Measurements from ENCODE around the gene FHAD1. TPM values are rescaled to one million over a fixed set of nuclear protein-coding genes. Genes with fewer than 3 reads are reported as not detected.

The FHAD1 gene
- total RNA-seq, 2 experiments from 2014 or later: not detected

GRCh38 chr1:15417059-15417934 is 170.3 kb downstream of the FHAD1 start:
- Histone ChIP-seq H3K79me2 (ENCODE audit: insufficient read depth, low read depth, low read length) (no peaks in the 10 kb centered on the region), H3K4me1 (ENCODE audit: insufficient read depth, low read length, poor library complexity, severe bottlenecking) (peaks cover 23% of the 10 kb centered on the region), H3K27ac (ENCODE audit: low read depth, low read length, poor library complexity, severe bottlenecking) (peak overlapping the region; percentile 15), H3K9me3 (ENCODE audit: low read length) (no peaks in the 10 kb centered on the region), H3K36me3 (ENCODE audit: insufficient read depth, low read length) (peaks cover 7% of the 10 kb centered on the region; the same call in 1 of the 2 replicates), H4K20me1 (ENCODE audit: insufficient read depth, low read length) (no peaks in the 10 kb centered on the region), H3K4me2 (ENCODE audit: low read length) (peak overlapping the region; percentile 18; the same call in 1 of the 2 replicates), H2AFZ (ENCODE audit: low read length) (no peak overlapping the region), H3K4me3 (ENCODE audit: low read depth, low read length, poor library complexity, severe bottlenecking) (no peak overlapping the region), H3K9me2 (ENCODE audit: insufficient read depth, low read length) (no peaks in the 10 kb centered on the region)
- ChIA-PET POLR2A (interaction anchor here (0.7 kb wide), 2 partner anchors 136 to 1315 kb away, joined by 3 to 4 read pairs; no protein-coding TSS in a partner anchor), CTCF (ENCODE audit: unreplicated experiment) (no interaction called here)
- intact Hi-C loops (cut with micrococcal nuclease; ENCODE audit: unreplicated experiment): no loop called here
- no TSS peak for BruUV-seq (replicated peaks)
- peak; percentile 28 for DNase-seq (ENCODE audit: low spot score)
- TF ChIP-seq EZH2phosphoT487 (IDR thresholded peaks at IDR 0.05; ENCODE audit: borderline replicate concordance, low read depth, low read length): no peak
- TF ChIP-seq, protein P1, sequence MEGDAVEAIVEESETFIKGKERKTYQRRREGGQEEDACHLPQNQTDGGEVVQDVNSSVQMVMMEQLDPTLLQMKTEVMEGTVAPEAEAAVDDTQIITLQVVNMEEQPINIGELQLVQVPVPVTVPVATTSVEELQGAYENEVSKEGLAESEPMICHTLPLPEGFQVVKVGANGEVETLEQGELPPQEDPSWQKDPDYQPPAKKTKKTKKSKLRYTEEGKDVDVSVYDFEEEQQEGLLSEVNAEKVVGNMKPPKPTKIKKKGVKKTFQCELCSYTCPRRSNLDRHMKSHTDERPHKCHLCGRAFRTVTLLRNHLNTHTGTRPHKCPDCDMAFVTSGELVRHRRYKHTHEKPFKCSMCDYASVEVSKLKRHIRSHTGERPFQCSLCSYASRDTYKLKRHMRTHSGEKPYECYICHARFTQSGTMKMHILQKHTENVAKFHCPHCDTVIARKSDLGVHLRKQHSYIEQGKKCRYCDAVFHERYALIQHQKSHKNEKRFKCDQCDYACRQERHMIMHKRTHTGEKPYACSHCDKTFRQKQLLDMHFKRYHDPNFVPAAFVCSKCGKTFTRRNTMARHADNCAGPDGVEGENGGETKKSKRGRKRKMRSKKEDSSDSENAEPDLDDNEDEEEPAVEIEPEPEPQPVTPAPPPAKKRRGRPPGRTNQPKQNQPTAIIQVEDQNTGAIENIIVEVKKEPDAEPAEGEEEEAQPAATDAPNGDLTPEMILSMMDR (conservative IDR thresholded peaks at IDR 0.05; ENCODE audit: low read length): no peak

DNA sequence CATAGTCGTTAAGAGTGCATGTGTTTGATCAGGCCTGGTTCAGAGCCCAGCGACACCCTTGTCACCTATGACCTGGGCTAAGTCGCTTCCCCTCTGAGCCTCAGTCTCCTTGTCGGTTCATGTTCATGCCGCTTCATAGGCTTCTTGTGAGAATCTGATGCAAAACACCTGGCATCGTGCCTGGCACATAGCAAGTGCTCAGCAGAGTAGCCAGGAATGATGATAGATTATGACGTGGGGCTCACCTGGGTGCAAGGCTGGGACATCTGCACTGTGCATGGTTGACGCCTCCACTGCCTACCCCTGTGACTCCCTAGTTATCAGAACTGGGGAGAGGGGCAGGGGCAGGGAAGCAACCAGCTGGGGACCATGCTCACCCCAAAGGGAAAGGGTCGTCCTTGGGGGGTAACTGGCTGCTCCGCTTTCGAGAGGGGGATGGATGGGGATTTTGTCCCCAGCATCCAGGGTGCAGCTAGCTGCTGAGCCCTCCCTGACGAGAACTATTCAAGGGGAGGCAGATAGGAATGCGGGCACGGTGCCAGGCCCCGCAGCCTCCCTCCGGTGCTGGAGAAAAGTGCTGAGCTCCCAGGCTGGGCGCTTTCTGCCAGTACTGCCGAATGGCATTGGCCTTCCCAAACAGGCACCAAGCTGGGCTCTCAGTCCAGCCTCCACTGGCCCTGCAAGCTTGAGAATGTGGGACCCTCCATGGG is 171.9 kb downstream of the FHAD1 start:
- H3K36me3 ChIP-seq (ENCODE audit: insufficient read depth, low read length): peaks cover 7% of the 10 kb centered on the region; the same call in 1 of the 2 replicates
- POLR2A ChIA-PET: interaction anchor here (0.6 kb wide), 1 partner anchor 1502 kb away, joined by 3 read pairs; no protein-coding TSS in a partner anchor
- no peak for DNase-seq (ENCODE audit: low spot score)
- no peak overlapping the region for H3K27ac ChIP-seq (ENCODE audit: low read depth, low read length, poor library complexity, severe bottlenecking)
- BruUV-seq (replicated peaks): no TSS peak
- CTCF ChIA-PET (ENCODE audit: unreplicated experiment): no interaction called here
- intact Hi-C loops (cut with micrococcal nuclease; ENCODE audit: unreplicated experiment): no loop called here
- no peaks in the 10 kb centered on the region for H3K79me2 ChIP-seq (ENCODE audit: insufficient read depth, low read depth, low read length)
- peaks cover 23% of the 10 kb centered on the region for H3K4me1 ChIP-seq (ENCODE audit: insufficient read depth, low read length, poor library complexity, severe bottlenecking)
- H3K9me2 ChIP-seq (ENCODE audit: insufficient read depth, low read length): no peaks in the 10 kb centered on the region
- H3K4me2 ChIP-seq (ENCODE audit: low read length): no peak overlapping the region
- no peak overlapping the region for H3K4me3 ChIP-seq (ENCODE audit: low read depth, low read length, poor library complexity, severe bottlenecking)
- H2AFZ ChIP-seq (ENCODE audit: low read length): no peak overlapping the region
- H4K20me1 ChIP-seq (ENCODE audit: insufficient read depth, low read length): no peaks in the 10 kb centered on the region
- no peak for TF ChIP-seq EZH2phosphoT487 (IDR thresholded peaks at IDR 0.05; ENCODE audit: borderline replicate concordance, low read depth, low read length)
- TF ChIP-seq, protein P1 (conservative IDR thresholded peaks at IDR 0.05; ENCODE audit: low read length): no peak
- H3K9me3 ChIP-seq (ENCODE audit: low read length): no peaks in the 10 kb centered on the region
